H9 (cell line): ENCODE results near the gene METRNL. TPM values are rescaled to one million over a fixed set of nuclear protein-coding genes. Genes with fewer than 3 reads are reported as not detected.

Experiments
- DNase-seq: peaks from one replicate; pipeline ENCODE4 v3.0.0-alpha.2; 2017
- H2AFZ ChIP-seq: one replicate; pipeline ENCODE4 v1.6.1; 2013; ENCODE audit warnings: mild to moderate bottlenecking, low read length, control low read depth, moderate library complexity
- H2AK5ac ChIP-seq: 2 replicates; pipeline ENCODE4 v1.6.1; 2013; ENCODE audit warnings: low read length, control low read depth, mixed read lengths; ENCODE audit not compliant: insufficient read length
- H2BK120ac ChIP-seq: one replicate; pipeline ENCODE4 v1.6.1; 2013; ENCODE audit warnings: low read depth, mild to moderate bottlenecking, low read length, control low read depth, inconsistent platforms; ENCODE audit not compliant: poor library complexity, severe bottlenecking
- H2BK12ac ChIP-seq: 2 replicates; pipeline ENCODE4 v1.6.1; 2013; ENCODE audit warnings: low read length, control low read depth, mixed read lengths, low read depth; ENCODE audit not compliant: insufficient read length
- H2BK15ac ChIP-seq: 2 replicates; pipeline ENCODE4 v1.6.1; 2013; ENCODE audit warnings: low read depth, low read length, control low read depth
- H2BK20ac ChIP-seq: one replicate; pipeline ENCODE4 v1.6.1; 2013; ENCODE audit warnings: low read depth, mild to moderate bottlenecking, low read length, control low read depth, inconsistent platforms; ENCODE audit not compliant: poor library complexity, severe bottlenecking
- H2BK5ac ChIP-seq: 2 replicates; pipeline ENCODE4 v1.6.1; 2013; ENCODE audit warnings: low read length, control low read depth, mixed read lengths; ENCODE audit not compliant: insufficient read length
- H3K14ac ChIP-seq: 2 replicates; pipeline ENCODE4 v1.6.1; 2013; ENCODE audit warnings: low read length, control low read depth; ENCODE audit not compliant: insufficient read depth
- H3K18ac ChIP-seq: 2 replicates; pipeline ENCODE4 v1.6.1; 2013; ENCODE audit warnings: low read depth, mild to moderate bottlenecking, mixed read lengths, low read length, control low read depth; ENCODE audit not compliant: insufficient read length
- H3K23ac ChIP-seq: 2 replicates; pipeline ENCODE4 v1.6.1; 2013; ENCODE audit warnings: low read length, control low read depth, mixed read lengths, low read depth; ENCODE audit not compliant: insufficient read length
- H3K23me2 ChIP-seq: 2 replicates; pipeline ENCODE4 v1.6.1; 2013; ENCODE audit warnings: low read depth, mild to moderate bottlenecking, mixed read lengths, low read length, control low read depth; ENCODE audit not compliant: insufficient read length, poor library complexity, severe bottlenecking
- H3K27ac ChIP-seq: 2 replicates; pipeline ENCODE4 v1.5.1; 2013; ENCODE audit warnings: low read length, control low read depth, mixed read lengths, low read depth; ENCODE audit not compliant: insufficient read length
- H3K27me3 ChIP-seq: 2 replicates; pipeline ENCODE4 v1.6.1; 2013; ENCODE audit warnings: low read length, control low read depth, inconsistent platforms; ENCODE audit not compliant: insufficient read depth
- H3K4ac ChIP-seq: 2 replicates; pipeline ENCODE4 v1.6.1; 2013; ENCODE audit warnings: low read depth, mild to moderate bottlenecking, control low read depth, inconsistent platforms, low read length, moderate library complexity
- H3K4me1 ChIP-seq: 2 replicates; pipeline ENCODE4 v1.6.1; 2013; ENCODE audit warnings: low read length, control low read depth, inconsistent platforms; ENCODE audit not compliant: insufficient read depth
- H3K4me2 ChIP-seq: 2 replicates; pipeline ENCODE4 v1.6.1; 2013; ENCODE audit warnings: low read length, control low read depth, mixed read lengths; ENCODE audit not compliant: insufficient read length, insufficient read depth
- H3K56ac ChIP-seq: 2 replicates; pipeline ENCODE4 v1.6.1; 2013; ENCODE audit warnings: low read depth, mild to moderate bottlenecking, mixed read lengths, low read length, control low read depth; ENCODE audit not compliant: insufficient read length
- H3K79me1 ChIP-seq: 2 replicates; pipeline ENCODE4 v1.6.1; 2013; ENCODE audit warnings: low read depth, mild to moderate bottlenecking, moderate library complexity, low read length, control low read depth, inconsistent platforms; ENCODE audit not compliant: insufficient read depth, poor library complexity, severe bottlenecking
- H3K79me2 ChIP-seq: 2 replicates; pipeline ENCODE4 v1.6.1; 2013; ENCODE audit warnings: low read length, control low read depth, inconsistent platforms; ENCODE audit not compliant: insufficient read depth
- H3K9ac ChIP-seq: 2 replicates; pipeline ENCODE4 v1.6.1; 2013; ENCODE audit warnings: low read length, control low read depth, mixed read lengths; ENCODE audit not compliant: insufficient read length; ENCODE audit errors: extremely low read depth
- H3K9me3 ChIP-seq: one replicate; pipeline ENCODE4 v1.6.1; 2013; ENCODE audit warnings: low read depth, low read length, inconsistent platforms; ENCODE audit not compliant: control insufficient read depth
- H3T11ph ChIP-seq: one replicate; pipeline ENCODE4 v1.6.1; 2013; ENCODE audit warnings: mild to moderate bottlenecking, low read length, control low read depth, inconsistent platforms
- H4K20me1 ChIP-seq: one replicate; pipeline ENCODE4 v1.6.1; 2013; ENCODE audit not compliant: control insufficient read depth, insufficient read length, insufficient read depth
- H4K5ac ChIP-seq: 2 replicates; pipeline ENCODE4 v1.6.1; 2013; ENCODE audit warnings: low read depth, mild to moderate bottlenecking, mixed read lengths, low read length, control low read depth; ENCODE audit not compliant: insufficient read length
- H4K8ac ChIP-seq: replicated peaks from 2 replicates; pipeline ENCODE4 v1.6.1; 2013; ENCODE audit warnings: low read length, control low read depth, mixed read lengths, low read depth; ENCODE audit not compliant: insufficient read length
- H4K91ac ChIP-seq: 2 replicates; pipeline ENCODE4 v1.6.1; 2013; ENCODE audit warnings: low read depth, mild to moderate bottlenecking, moderate library complexity, mixed read lengths, low read length, control low read depth; ENCODE audit not compliant: insufficient read length
- H3K27ac Mint-ChIP-seq, 3 experiments: 2 replicates in 2 of 3; 3 replicates in 1 of 3; pipeline ENCODE4 v1.8.0; 2020 to 2021; ENCODE audit warnings: mixed read lengths in 3 of 3, mild to moderate bottlenecking in 1 of 3, moderate library complexity in 1 of 3
- H3K27me3 Mint-ChIP-seq: 2 replicates; pipeline ENCODE4 v1.8.0; 2021; ENCODE audit warnings: low read depth, mild to moderate bottlenecking, moderate library complexity, mixed read lengths
- H3K36me3 Mint-ChIP-seq, 3 experiments: 2 replicates in 2 of 3; 3 replicates in 1 of 3; pipeline ENCODE4 v1.8.0; 2020 to 2021; ENCODE audit warnings: low read depth in 3 of 3, mixed read lengths in 3 of 3; ENCODE audit not compliant: insufficient read depth in 1 of 3
- H3K4me1 Mint-ChIP-seq, 2 experiments: 2 replicates each; pipeline ENCODE4 v1.8.0; 2020; ENCODE audit warnings: mixed read lengths in 2 of 2
- H3K4me3 Mint-ChIP-seq, 2 experiments: 2 replicates in 1 of 2; 3 replicates in 1 of 2; pipeline ENCODE4 v1.8.0; 2020 to 2021; ENCODE audit warnings: mild to moderate bottlenecking in 2 of 2, mixed read lengths in 2 of 2, moderate library complexity in 1 of 2
- H3K9me3 Mint-ChIP-seq, 2 experiments: 2 replicates in 1 of 2; 3 replicates in 1 of 2; pipeline ENCODE4 v1.8.0; 2020; ENCODE audit warnings: mild to moderate bottlenecking in 2 of 2, mixed read lengths in 2 of 2, moderate library complexity in 1 of 2
- CTCF ChIP-seq: fragments of 200-600 bp; sonication (generic); conservative IDR thresholded peaks from 3 replicates; pipeline ENCODE4 v1.8.0; 2021; ENCODE audit warnings: antibody characterized with exemption, mild to moderate bottlenecking
- WGBS: extraction: QIAGEN DNeasy Blood & Tissue Kit; methylation state at CpG from one replicate; pipeline ENCODE4 v1.1.7; 2013; ENCODE audit warnings: missing lambda C conversion rate, low lambda C conversion rate, mixed read lengths; ENCODE audit not compliant: insufficient read length; ENCODE audit errors: extremely low coverage; 5-methylcytosine and 5-hydroxymethylcytosine counted together
- total RNA-seq: library from RNA; stranded (reverse); gene quantifications from 2 replicates; pipeline ENCODE4 v1.2.1, GENCODE V29; 2021

Gene METRNL
- total RNA-seq, 1 experiment from 2014 or later, result 21.4 TPM

GRCh38 chr17:83061586-83061985 lies 17.8 kb upstream of the METRNL start:
- Histone ChIP-seq H2BK120ac (no peak overlapping the region), H3T11ph (no peak overlapping the region), H4K20me1 (no peaks in the 10 kb centered on the region), H3K4ac (no peak overlapping the region), H3K4me1 (no peaks in the 10 kb centered on the region), H3K27me3 (no peaks in the 10 kb centered on the region), H3K23ac (no peak overlapping the region), H3K56ac (no peak overlapping the region), H3K14ac (no peak overlapping the region), H3K18ac (no peak overlapping the region), H2AK5ac (no peak overlapping the region), H4K91ac (no peak overlapping the region), H3K23me2 (no peaks in the 10 kb centered on the region), H2AFZ (no peak overlapping the region), H3K79me1 (no peaks in the 10 kb centered on the region), H4K5ac (no peak overlapping the region), H3K27ac (no peak overlapping the region), H2BK20ac (no peak overlapping the region), H3K79me2 (no peaks in the 10 kb centered on the region), H3K9me3 (no peaks in the 10 kb centered on the region), H2BK12ac (no peak overlapping the region), H2BK5ac (no peak overlapping the region), H4K8ac (no peak overlapping the region), H3K4me2 (no peak overlapping the region), H3K9ac (no peak overlapping the region), H2BK15ac (no peak overlapping the region)
- Mint-ChIP-seq H3K9me3 (peaks cover 0 to 2% of the 10 kb centered on the region in 2 experiments; a peak in 1 of 5 replicates), H3K36me3 (peaks cover 0 to 1% (median 0%) of the 10 kb centered on the region in 3 experiments; a peak in 1 of 7 replicates), H3K27ac (no peak overlapping the region), H3K27me3 (peaks cover 2% of the 10 kb centered on the region), H3K4me3 (no peak overlapping the region), H3K4me1 (no peaks in the 10 kb centered on the region)
- no peak for DNase-seq
- WGBS, result no CpG with 5 or more reads among the region's 8 CpGs
- TF ChIP-seq CTCF, result no peak
